Activated CD8-positive, alpha-beta T cell treated with anti-CD3 and anti-CD28 coated beads for 36 hours (primary cell): ENCODE results near the gene MAPK8IP1. TPM values are rescaled to one million over a fixed set of nuclear protein-coding genes. Genes with fewer than 3 reads are reported as not detected.

Experiments used
- ATAC-seq: fragments of 200-7000 bp; cut with Tn5 transposase; one replicate; pipeline ENCODE4 v1.10.0; 2021; ENCODE audit warnings: mild to moderate bottlenecking, moderate library complexity
- CTCF ChIA-PET: fragments of 350-600 bp; sonication (Branson Sonifier 250); formaldehyde crosslinking; loops from one replicate; lab custom pipeline; 2021; ENCODE audit warnings: antibody characterized with exemption; lab: Charles Lee
- POLR2A ChIA-PET: fragments of 350-600 bp; sonication (Branson Sonifier 250); formaldehyde crosslinking; loops from one replicate; lab custom pipeline; 2021; ENCODE audit warnings: antibody characterized with exemption; lab: Charles Lee
- DNase-seq: peaks from one replicate; pipeline ENCODE4 v3.0.0-alpha.2; 2020
- H3K27ac Mint-ChIP-seq: one replicate; pipeline ENCODE4 v1.8.0; 2021; ENCODE audit warnings: mild to moderate bottlenecking, mixed read lengths
- H3K27me3 Mint-ChIP-seq: one replicate; pipeline ENCODE4 v1.8.0; 2021; ENCODE audit warnings: mixed read lengths
- H3K36me3 Mint-ChIP-seq: one replicate; pipeline ENCODE4 v1.8.0; 2021; ENCODE audit warnings: low read depth, mixed read lengths
- H3K4me1 Mint-ChIP-seq: one replicate; pipeline ENCODE4 v1.8.0; 2021; ENCODE audit warnings: low read depth, mixed read lengths
- H3K4me3 Mint-ChIP-seq: one replicate; pipeline ENCODE4 v1.8.0; 2021; ENCODE audit warnings: mild to moderate bottlenecking, moderate library complexity, mixed read lengths
- H3K9me3 Mint-ChIP-seq: one replicate; pipeline ENCODE4 v1.8.0; 2021; ENCODE audit warnings: mixed read lengths
- CTCF ChIP-seq: fragments of 200-600 bp; IDR thresholded peaks from one replicate; pipeline ENCODE4 v1.8.0; 2022; ENCODE audit warnings: antibody characterized with exemption, mild to moderate bottlenecking
- intact Hi-C: fragments of 100-400 bp; cut with micrococcal nuclease; formaldehyde crosslinking; loops from one replicate; pipeline ENCODE4 v1.10.0; 2022
- total RNA-seq, 2 experiments: library from RNA; stranded (reverse); gene quantifications; one replicate each; pipeline ENCODE4 v1.2.3, GENCODE V29; 2021

MAPK8IP1 gene
- total RNA-seq, 2 experiments from 2014 or later, result 1.4 to 1.8 TPM

DNA sequence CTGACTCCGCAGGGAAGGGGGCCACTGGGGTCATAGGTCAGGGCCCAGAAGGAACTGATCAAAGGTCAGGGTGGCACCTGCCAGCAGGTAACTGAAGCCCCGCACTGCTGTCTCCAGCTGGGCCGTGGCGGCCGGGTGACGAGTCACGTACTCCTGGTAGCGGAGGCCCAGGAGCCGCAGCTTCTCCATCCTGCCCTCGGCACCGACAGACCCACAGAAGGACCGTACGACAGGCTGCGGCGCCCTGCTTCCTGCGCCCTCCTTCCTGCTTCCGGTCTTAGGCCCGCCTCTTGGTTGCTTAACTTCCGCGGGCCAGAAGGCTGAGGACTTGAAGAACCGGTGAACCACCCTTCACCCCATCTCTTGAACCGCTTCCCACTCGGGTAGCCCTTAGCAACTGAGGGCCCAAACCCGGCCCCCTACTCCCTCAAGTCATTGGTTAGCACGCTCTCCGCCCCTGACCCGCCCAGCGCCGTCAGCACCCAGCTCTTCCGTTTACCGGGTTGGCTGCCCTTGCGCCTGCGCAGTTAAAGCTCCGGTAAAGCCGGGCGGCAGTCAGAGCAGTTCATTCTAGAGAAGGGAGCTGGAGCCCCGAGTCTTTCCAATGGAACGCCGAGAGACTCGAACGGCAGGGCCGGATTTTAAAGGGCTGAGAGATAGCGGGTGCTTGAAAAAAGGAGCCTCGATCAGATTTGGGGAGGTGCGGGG, 32.3 kb downstream of the MAPK8IP1 start, which contains the start of gene PEX16:
Gene PEX16, minus strand, starts transcription at position 255 of the 708 bp plus-strand sequence. Its CDS starts 66 bp downstream, at position 189.
- intact Hi-C loops, result loop anchor here (2.0 kb wide), 1 partner anchor 71 kb away; the partner anchor contains the start of gene CRY2
- POLR2A ChIA-PET, result interaction anchor here (0.9 to 1.7 kb wide), 10 partner anchors 9 to 113 kb away, joined by 3 to 7 read pairs (median 3); partner anchors contain the start of genes CRY2 and SLC35C1
- H3K27ac Mint-ChIP-seq, result peak within 1 kb of the TSS; percentile 97
- H3K4me1 Mint-ChIP-seq, result peaks cover 21% of the 10 kb centered on the region
- no peak for TF ChIP-seq CTCF
- ATAC-seq (peak; percentile 91), DNase-seq (peak; percentile 97)
- H3K27me3 Mint-ChIP-seq, result peaks cover 2% of the 10 kb centered on the region
- peaks cover 11% of the 10 kb centered on the region for H3K36me3 Mint-ChIP-seq
- CTCF ChIA-PET, result interaction anchor here (0.9 to 2.0 kb wide), 7 partner anchors 44 to 200 kb away, joined by 3 to 5 read pairs (median 3); no protein-coding TSS in a partner anchor
- no peaks in the 10 kb centered on the region for H3K9me3 Mint-ChIP-seq
- H3K4me3 Mint-ChIP-seq, result peak within 1 kb of the TSS; percentile 89

DNA sequence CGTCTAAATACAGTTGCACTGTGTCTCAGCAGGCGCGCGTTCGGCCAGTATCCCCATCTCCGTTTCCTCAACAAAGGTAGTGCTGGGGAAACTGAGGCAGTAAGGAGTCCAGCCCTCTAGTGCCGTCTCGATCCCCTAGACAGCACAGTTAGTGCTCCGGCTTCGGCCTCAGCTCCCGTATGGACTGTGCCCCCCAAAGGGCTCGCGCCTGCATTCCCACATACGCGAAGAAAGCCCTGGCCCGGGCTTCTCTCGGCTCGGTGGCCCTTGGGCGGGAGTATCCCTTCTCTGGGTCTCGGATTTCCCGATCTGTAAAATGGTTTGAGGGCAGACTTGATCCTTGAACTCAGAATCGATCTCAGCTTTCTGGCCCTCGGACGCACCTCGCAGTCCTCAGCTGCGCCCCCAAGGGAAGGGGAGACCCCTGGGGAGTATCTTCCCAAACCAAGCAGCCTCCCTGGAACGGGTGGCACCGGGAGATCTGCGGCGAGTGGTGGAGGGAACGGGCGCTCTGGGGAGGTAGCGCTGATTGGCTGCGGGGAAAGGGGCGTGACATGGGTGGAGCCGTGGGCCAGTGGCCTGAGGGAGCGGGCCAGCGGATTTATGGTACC, 33.0 kb downstream of the MAPK8IP1 start:
- H3K27me3 Mint-ChIP-seq, result peaks cover 5% of the 10 kb centered on the region
- H3K36me3 Mint-ChIP-seq, result peaks cover 11% of the 10 kb centered on the region
- POLR2A ChIA-PET, result interaction anchor here (0.9 to 1.5 kb wide), 3 partner anchors 9 to 41 kb away, joined by 3 read pairs; no protein-coding TSS in a partner anchor
- peak overlapping the region; percentile 89 for H3K4me3 Mint-ChIP-seq
- H3K4me1 Mint-ChIP-seq, result peaks cover 23% of the 10 kb centered on the region
- peak; percentile 74 for DNase-seq
- H3K9me3 Mint-ChIP-seq, result no peaks in the 10 kb centered on the region
- CTCF ChIA-PET, result interaction anchor here (0.9 to 2.0 kb wide), 6 partner anchors 12 to 199 kb away, joined by 3 to 5 read pairs (median 4); no protein-coding TSS in a partner anchor
- ATAC-seq, result peak; percentile 18
- peak overlapping the region; percentile 97 for H3K27ac Mint-ChIP-seq
- intact Hi-C loops, result loop anchor here (2.0 kb wide), 1 partner anchor 72 kb away; the partner anchor contains the start of gene CRY2
- TF ChIP-seq CTCF, result no peak

DNA sequence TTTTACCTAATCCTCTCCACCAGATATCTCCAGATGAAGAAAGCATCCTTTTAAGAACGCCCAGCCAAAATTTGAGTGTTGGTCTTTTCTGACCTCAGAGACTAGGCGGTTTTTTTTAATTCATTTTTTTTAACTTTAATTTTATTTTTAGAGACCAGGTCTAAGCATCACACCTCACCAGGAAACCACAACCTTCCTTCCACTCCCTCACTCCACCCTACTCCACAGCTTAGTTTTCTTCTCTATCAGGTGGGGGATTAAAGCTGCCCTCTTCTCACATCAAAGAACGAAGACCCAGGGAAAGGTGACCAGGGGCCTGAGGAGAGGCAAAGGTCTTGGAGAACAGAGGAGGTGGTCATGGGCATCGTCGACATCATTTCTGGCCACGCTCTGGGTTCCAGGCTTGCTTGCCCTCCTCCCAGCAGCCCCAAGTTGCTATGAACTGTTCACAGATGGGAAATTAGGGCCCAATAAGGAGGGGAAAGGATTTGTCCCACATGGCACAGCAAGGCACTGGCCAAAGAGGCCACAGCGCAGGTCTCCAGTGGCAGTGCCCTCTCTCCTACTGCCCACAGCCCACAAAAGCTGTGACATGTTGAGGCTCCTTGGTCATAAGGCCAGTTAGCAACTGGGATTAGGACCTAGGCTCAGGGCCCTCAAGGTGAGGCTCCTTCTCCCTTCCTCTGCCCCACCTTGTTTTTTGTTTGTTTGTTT, 33.7 kb downstream of the MAPK8IP1 start:
- no peak for TF ChIP-seq CTCF
- intact Hi-C loops, result loop anchor here (2.0 kb wide), 1 partner anchor 72 kb away; the partner anchor contains the start of gene CRY2
- ATAC-seq (no peak), DNase-seq (no peak)
- peaks cover 23% of the 10 kb centered on the region for H3K4me1 Mint-ChIP-seq
- peak overlapping the region; percentile 89 for H3K4me3 Mint-ChIP-seq
- H3K27me3 Mint-ChIP-seq, result peaks cover 5% of the 10 kb centered on the region
- ChIA-PET CTCF (interaction anchor here (0.9 to 2.0 kb wide), 4 partner anchors 11 to 147 kb away, joined by 3 to 5 read pairs (median 4); no protein-coding TSS in a partner anchor), POLR2A (no interaction called here)
- H3K27ac Mint-ChIP-seq, result peak overlapping the region; percentile 97
- no peaks in the 10 kb centered on the region for H3K9me3 Mint-ChIP-seq
- H3K36me3 Mint-ChIP-seq, result peaks cover 11% of the 10 kb centered on the region

DNA sequence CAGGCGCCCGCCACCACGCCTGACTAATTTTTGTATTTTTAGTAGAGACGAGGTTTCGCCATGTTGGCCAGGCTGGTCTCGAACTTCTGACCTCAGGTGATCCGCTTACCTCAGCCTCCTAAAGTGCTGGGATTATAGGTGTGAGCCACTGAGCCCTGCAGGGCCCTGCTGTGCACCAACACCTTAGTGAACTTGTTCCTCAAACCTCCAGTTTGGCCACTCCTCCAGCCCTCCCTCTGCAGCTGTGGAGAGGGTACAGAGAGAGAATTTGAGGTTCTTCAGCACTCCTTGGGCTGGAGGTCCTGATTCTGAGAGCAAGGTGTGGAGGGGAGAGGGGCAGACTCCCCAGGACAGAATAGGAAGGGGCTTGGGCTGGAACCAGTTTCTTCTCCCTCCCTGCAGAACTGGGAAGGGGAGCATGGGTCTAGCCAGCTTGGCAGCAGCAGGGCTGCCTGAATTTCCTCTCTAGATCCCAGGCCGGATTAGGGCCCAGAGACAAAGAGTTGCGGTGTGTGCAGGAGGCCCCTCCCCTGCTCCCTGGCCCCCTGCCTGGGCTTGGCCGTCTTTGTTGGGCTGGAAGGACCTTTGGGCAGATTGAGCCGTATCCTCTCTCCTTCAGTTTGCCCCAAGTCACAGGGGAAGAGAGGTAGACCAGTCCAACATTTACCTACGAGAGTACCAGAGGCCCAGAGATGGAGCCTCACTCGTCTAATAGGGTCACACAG, 34.5 kb downstream of the MAPK8IP1 start:
- Mint-ChIP-seq H3K4me1 (peaks cover 23% of the 10 kb centered on the region), H3K27ac (no peak overlapping the region), H3K4me3 (peak overlapping the region; percentile 37), H3K27me3 (peaks cover 5% of the 10 kb centered on the region), H3K36me3 (peaks cover 11% of the 10 kb centered on the region), H3K9me3 (no peaks in the 10 kb centered on the region)
- ChIA-PET POLR2A (no interaction called here), CTCF (no interaction called here)
- ATAC-seq (no peak), DNase-seq (no peak)
- TF ChIP-seq CTCF, result no peak
- intact Hi-C loops, result loop anchor here (2.0 kb wide), 1 partner anchor 73 kb away; the partner anchor contains the start of gene CRY2
